Measurements from ENCODE around the gene FGF11. TPM values are rescaled to one million over a fixed set of nuclear protein-coding genes. Genes with fewer than 3 reads are reported as not detected.

The FGF11 gene
- total RNA-seq, 1 donor, result 3.9 TPM

DNA sequence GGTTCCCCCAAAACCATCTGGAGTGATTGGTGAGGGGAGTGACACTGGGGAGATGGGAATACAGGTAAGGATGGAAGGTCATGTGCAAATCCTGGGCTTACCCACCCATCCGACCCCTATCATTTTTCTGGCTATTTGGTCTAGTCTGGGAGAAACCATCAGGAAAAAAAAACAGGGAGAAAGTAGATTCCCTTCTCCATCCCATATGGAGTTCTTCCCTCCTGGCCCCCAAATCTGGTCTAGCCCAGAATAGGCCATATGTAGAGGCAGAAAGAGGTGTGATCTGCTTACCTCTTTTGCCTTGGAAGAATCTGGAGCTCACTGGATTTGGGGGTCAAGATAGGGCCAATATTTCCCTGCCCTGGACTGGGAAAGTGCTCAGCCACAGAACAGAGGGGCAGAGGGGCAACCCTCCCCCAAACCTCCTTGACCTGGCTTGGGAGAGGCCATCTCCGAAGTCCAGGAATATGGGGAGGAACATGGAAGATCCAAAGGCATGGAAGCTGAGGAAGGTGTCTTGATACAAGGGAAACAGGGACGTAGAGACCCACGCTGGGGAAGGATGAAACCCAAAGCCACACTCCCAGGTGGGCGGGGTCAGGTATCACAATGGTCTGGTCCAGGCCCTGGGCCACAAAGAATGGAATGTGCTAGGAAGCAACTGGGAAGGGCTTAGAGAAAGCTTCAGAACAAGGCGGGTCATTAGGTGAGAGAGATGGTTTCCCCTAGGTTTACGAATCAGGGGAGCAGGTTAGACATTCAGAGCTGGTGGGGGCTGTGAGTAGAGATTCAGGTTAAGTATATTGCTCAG is 21.7 kb downstream of the FGF11 start:
- no peak for DNase-seq (ENCODE audit: low read depth)
- TF ChIP-seq, protein P1, sequence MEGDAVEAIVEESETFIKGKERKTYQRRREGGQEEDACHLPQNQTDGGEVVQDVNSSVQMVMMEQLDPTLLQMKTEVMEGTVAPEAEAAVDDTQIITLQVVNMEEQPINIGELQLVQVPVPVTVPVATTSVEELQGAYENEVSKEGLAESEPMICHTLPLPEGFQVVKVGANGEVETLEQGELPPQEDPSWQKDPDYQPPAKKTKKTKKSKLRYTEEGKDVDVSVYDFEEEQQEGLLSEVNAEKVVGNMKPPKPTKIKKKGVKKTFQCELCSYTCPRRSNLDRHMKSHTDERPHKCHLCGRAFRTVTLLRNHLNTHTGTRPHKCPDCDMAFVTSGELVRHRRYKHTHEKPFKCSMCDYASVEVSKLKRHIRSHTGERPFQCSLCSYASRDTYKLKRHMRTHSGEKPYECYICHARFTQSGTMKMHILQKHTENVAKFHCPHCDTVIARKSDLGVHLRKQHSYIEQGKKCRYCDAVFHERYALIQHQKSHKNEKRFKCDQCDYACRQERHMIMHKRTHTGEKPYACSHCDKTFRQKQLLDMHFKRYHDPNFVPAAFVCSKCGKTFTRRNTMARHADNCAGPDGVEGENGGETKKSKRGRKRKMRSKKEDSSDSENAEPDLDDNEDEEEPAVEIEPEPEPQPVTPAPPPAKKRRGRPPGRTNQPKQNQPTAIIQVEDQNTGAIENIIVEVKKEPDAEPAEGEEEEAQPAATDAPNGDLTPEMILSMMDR (IDR thresholded peaks at IDR 0.05; ENCODE audit: insufficient read depth, low read depth, low read length), result no peak
- no peak overlapping the region for H3K4me3 ChIP-seq (ENCODE audit: low read depth, low read length)

DNA sequence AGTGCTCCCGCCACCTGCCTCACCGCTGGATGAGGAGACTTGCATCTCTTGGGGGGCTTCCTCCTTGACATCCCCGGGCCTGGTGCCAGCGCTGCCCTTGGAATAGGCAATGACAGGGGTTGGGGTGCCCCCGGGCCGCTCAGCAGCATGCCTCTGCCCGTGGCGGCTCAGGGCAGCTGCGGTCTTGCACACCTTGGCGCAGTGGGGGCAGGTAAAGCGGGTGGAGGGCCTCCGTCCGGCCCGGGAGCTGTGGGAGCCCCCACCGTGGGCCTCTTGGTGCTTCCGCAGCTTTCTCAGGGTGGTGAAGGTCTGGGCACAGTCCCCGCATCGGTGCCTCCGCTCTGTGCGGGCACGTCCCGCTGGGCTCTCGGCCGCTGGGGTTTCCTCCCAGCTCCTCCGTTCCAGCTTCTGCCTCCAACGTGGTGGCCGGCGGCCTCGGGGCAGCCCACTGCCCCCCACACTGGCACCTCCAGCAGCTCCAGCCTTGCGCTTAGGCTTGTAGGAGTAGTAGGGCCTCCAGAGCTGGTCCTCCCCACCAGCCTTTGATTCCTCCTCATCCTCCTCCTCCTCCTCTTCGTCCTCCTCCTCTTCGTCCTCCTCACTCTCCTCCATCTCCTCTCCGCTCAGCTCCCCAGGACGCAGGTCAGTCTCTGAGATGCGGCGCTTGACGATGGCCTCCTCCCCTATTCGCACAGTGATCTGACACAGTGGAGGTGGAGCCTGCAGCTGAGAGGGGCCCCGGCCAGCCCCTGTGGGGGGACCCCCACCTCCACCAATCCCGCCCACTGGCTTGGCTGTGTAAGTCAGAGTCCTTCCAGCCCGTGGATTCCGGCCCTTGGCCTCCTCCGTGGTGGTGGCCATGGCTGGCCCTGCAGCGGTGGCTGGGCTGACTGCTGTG is 23.4 kb downstream of the FGF11 start:
- TF ChIP-seq, protein P1 (IDR thresholded peaks at IDR 0.05; ENCODE audit: insufficient read depth, low read depth, low read length), result no peak
- DNase-seq (ENCODE audit: low read depth), result no peak
- H3K4me3 ChIP-seq (ENCODE audit: low read depth, low read length), result no peak overlapping the region

DNA sequence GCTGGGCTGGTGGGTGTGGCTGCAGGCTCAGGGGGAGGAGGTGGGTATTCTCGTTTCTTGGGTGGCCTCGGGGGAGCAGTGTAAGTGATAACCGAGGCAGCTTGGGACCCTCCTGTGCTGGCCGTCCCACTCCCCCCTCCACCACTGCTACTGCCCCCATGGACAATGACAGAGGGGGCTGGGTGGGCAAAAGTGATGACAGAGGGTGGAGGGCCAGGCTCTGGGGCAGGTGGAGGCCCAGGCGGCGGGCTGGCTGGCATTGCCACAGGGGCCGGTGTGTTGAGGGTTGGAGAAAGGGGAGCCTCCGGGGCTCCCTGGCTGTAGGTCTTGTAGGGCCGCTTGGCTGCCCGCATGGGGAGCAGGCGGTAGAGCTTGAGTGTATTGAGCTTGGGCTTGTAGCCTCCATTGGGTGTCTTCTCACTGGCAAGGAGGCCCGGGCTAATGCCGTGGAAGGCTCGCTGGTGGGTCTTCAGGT is 24.1 kb downstream of the FGF11 start:
- DNase-seq (ENCODE audit: low read depth), result no peak
- no peak overlapping the region for H3K4me3 ChIP-seq (ENCODE audit: low read depth, low read length)
- TF ChIP-seq, protein P1 (IDR thresholded peaks at IDR 0.05; ENCODE audit: insufficient read depth, low read depth, low read length), result no peak

DNA sequence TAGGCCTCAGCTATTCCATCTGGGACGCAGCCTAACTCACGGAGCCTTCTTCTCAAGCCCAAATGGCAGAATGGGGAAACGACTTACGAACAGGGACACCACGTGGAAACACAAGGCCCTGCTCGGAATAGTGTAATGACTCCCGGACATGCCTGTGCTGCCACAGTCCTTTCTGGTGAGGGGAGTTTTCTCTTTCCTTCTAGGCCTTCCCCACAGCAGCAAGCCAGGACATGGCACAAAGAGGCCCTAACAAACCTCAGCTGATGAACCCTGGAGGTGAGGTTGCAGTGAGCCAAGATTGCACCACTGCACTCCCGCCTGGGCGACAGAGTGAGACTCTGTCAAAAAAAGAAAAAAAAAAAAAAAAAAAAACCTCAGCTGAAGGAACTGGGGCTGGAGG is 24.8 kb downstream of the FGF11 start:
- H3K4me3 ChIP-seq (ENCODE audit: low read depth, low read length), result no peak overlapping the region
- no peak for DNase-seq (ENCODE audit: low read depth)
- TF ChIP-seq, protein P1 (IDR thresholded peaks at IDR 0.05; ENCODE audit: insufficient read depth, low read depth, low read length), result no peak

DNA sequence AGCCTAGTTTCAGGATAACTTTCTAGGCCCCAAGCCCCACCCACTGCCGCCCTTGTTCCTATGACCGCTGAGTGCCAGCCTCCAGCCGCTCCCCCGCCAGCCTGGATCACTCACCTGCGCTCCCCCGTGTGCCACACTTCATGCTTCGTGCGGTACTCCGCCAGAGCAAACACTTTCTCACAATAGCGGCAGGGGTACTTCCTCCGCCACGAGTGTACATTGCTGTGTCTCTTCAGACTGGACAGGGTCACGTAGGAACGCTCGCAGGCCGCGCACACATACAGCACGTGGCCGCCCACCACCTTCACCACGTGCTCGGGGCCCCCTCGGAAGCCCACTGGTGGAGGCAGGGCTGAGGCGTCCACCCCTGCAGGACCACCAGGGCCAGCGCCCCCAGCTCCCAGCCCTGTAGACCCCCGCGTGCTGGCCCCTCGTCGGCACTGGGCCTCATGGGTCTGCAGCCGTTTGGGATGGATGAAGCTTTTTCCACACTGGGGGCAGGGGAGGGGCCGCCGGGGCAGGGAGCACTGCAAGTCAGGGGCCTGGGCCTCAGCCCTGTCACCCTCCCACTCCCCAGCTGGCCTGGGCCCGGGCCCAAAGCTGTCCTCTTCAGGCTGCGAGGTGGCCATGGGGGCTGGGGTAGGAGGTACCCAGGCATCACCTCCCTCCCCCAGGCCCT is 26.4 kb downstream of the FGF11 start:
- DNase-seq (ENCODE audit: low read depth), result no peak
- TF ChIP-seq, protein P1 (IDR thresholded peaks at IDR 0.05; ENCODE audit: insufficient read depth, low read depth, low read length), result no peak
- no peak overlapping the region for H3K4me3 ChIP-seq (ENCODE audit: low read depth, low read length)

DNA sequence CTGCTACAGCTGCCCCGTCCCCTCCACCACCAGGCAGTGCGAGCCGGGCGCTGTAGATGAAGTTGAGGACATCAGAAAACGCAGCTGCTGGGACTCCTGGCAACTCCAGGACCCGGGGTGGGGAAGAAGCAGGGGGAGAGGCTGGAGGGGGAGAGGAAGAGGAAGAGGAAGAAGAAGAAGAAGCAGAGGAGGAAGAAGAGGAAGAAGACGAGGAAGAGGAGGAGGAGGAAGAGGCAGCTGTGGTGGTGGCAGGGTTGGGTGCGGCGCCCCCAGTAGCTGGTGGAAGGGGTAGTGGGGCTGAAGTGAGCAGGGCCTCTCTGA is 27.0 kb downstream of the FGF11 start:
- no peak for DNase-seq (ENCODE audit: low read depth)
- H3K4me3 ChIP-seq (ENCODE audit: low read depth, low read length), result no peak overlapping the region

More for the DNA sequence above, 27.0 kb downstream of the FGF11 start:
- TF ChIP-seq, protein P1 (IDR thresholded peaks at IDR 0.05; ENCODE audit: insufficient read depth, low read depth, low read length), result no peak
